T-helper 1 cell treated with Interleukin-12 subunit alpha and Interleukin-12 subunit beta and Interleukin-4 antibody, amounts not matched to agents 30 μg/mL and 1 μg/mL, for 36 hours (primary cell): Measurements from ENCODE around the gene CRX.
A peak's percentile ranks its signal among the peaks of the same experiment; 100 is the strongest.
"Not testable (repeated sequence)": the region's sequence is repeated elsewhere in the genome, so short reads cannot be mapped to it uniquely, and the experiment has no call there.

Source experiments
- H3K27ac Mint-ChIP-seq: one replicate; pipeline ENCODE4 v1.8.0; 2021; ENCODE audit warnings: mild to moderate bottlenecking, mixed read lengths
- H3K27me3 Mint-ChIP-seq: one replicate; pipeline ENCODE4 v1.8.0; 2021; ENCODE audit warnings: low read depth, mixed read lengths
- H3K36me3 Mint-ChIP-seq: one replicate; pipeline ENCODE4 v1.8.0; 2021; ENCODE audit warnings: low read depth, mixed read lengths
- H3K4me1 Mint-ChIP-seq: one replicate; pipeline ENCODE4 v1.8.0; 2021; ENCODE audit warnings: low read depth, mixed read lengths
- H3K4me3 Mint-ChIP-seq: one replicate; pipeline ENCODE4 v1.8.0; 2021; ENCODE audit warnings: mild to moderate bottlenecking, moderate library complexity, mixed read lengths
- H3K9me3 Mint-ChIP-seq: one replicate; pipeline ENCODE4 v1.8.0; 2021; ENCODE audit warnings: mixed read lengths

Gene CRX

GRCh38 chr19:47820410-47820809, 1.3 kb upstream of the CRX start:
- Mint-ChIP-seq H3K36me3 (no peaks in the 10 kb centered on the region), H3K4me3 (no peak overlapping the region), H3K27me3 (peaks cover 20% of the 10 kb centered on the region), H3K4me1 (no peaks in the 10 kb centered on the region), H3K27ac (no peak overlapping the region), H3K9me3 (no peaks in the 10 kb centered on the region)

- Mint-ChIP-seq H3K27ac (no peak overlapping the region), H3K36me3 (no peaks in the 10 kb centered on the region), H3K4me3 (no peak overlapping the region), H3K4me1 (no peaks in the 10 kb centered on the region), H3K9me3 (no peaks in the 10 kb centered on the region), H3K27me3 (peaks cover 17% of the 10 kb centered on the region)
These were observed 2.7 kb downstream of the CRX start for GRCh38 chr19:47824396-47824795.

GRCh38 chr19:47826800-47827199, 5.1 kb downstream of the CRX start:
- Mint-ChIP-seq H3K36me3 (no peaks in the 10 kb centered on the region), H3K27ac (no peak overlapping the region), H3K27me3 (peaks cover 5% of the 10 kb centered on the region), H3K4me1 (no peaks in the 10 kb centered on the region), H3K4me3 (no peak overlapping the region), H3K9me3 (no peaks in the 10 kb centered on the region)

GRCh38 chr19:47832723-47833122, 11.0 kb downstream of the CRX start:
- H3K36me3 Mint-ChIP-seq: no peaks in the 10 kb centered on the region

GRCh38 chr19:47836038-47836437, 14.3 kb downstream of the CRX start:
- Mint-ChIP-seq H3K27me3 (no peaks in the 10 kb centered on the region), H3K4me3 (no peak overlapping the region), H3K4me1 (no peaks in the 10 kb centered on the region), H3K27ac (no peak overlapping the region), H3K9me3 (no peaks in the 10 kb centered on the region), H3K36me3 (no peaks in the 10 kb centered on the region)

More at GRCh38 chr19:47832723-47833122, 11.0 kb downstream of the CRX start:
- no peaks in the 10 kb centered on the region for H3K9me3 Mint-ChIP-seq
- H3K27ac Mint-ChIP-seq: no peak overlapping the region
- no peaks in the 10 kb centered on the region for H3K4me1 Mint-ChIP-seq
- no peaks in the 10 kb centered on the region for H3K27me3 Mint-ChIP-seq
- H3K4me3 Mint-ChIP-seq: no peak overlapping the region

- H3K4me1 Mint-ChIP-seq: no peaks in the 10 kb centered on the region
- no peaks in the 10 kb centered on the region for H3K9me3 Mint-ChIP-seq
- no peaks in the 10 kb centered on the region for H3K36me3 Mint-ChIP-seq
- H3K27me3 Mint-ChIP-seq: no peaks in the 10 kb centered on the region
- H3K27ac Mint-ChIP-seq: no peak overlapping the region
- no peak overlapping the region for H3K4me3 Mint-ChIP-seq
These were observed 17.7 kb downstream of the CRX start for GRCh38 chr19:47839411-47839810.

- Mint-ChIP-seq H3K27me3 (no peaks in the 10 kb centered on the region), H3K4me3 (no peak overlapping the region), H3K27ac (no peak overlapping the region), H3K36me3 (no peaks in the 10 kb centered on the region), H3K9me3 (no peaks in the 10 kb centered on the region), H3K4me1 (no peaks in the 10 kb centered on the region)
These were observed 18.2 kb downstream of the CRX start for GRCh38 chr19:47839913-47840312.

- no peaks in the 10 kb centered on the region for H3K4me1 Mint-ChIP-seq
- no peaks in the 10 kb centered on the region for H3K36me3 Mint-ChIP-seq
- H3K9me3 Mint-ChIP-seq: no peaks in the 10 kb centered on the region
- no peak overlapping the region for H3K27ac Mint-ChIP-seq
- H3K4me3 Mint-ChIP-seq: no peak overlapping the region
- H3K27me3 Mint-ChIP-seq: no peaks in the 10 kb centered on the region
These were observed 21.2 kb downstream of the CRX start for GRCh38 chr19:47842941-47843340.

GRCh38 chr19:47848425-47848822, 26.7 kb downstream of the CRX start:
- no peaks in the 10 kb centered on the region for H3K36me3 Mint-ChIP-seq
- peak overlapping the region; percentile 55 for H3K27ac Mint-ChIP-seq
- H3K4me3 Mint-ChIP-seq: no peak overlapping the region
- no peaks in the 10 kb centered on the region for H3K9me3 Mint-ChIP-seq
- peaks cover 6% of the 10 kb centered on the region for H3K4me1 Mint-ChIP-seq
- H3K27me3 Mint-ChIP-seq: peaks cover 35% of the 10 kb centered on the region

GRCh38 chr19:47848823-47849473, 27.2 kb downstream of the CRX start:
- H3K4me1 Mint-ChIP-seq: peaks cover 6% of the 10 kb centered on the region
- H3K36me3 Mint-ChIP-seq: no peaks in the 10 kb centered on the region
- no peaks in the 10 kb centered on the region for H3K9me3 Mint-ChIP-seq
- H3K4me3 Mint-ChIP-seq: no peak overlapping the region
- peaks cover 35% of the 10 kb centered on the region for H3K27me3 Mint-ChIP-seq
- no peak overlapping the region for H3K27ac Mint-ChIP-seq

- Mint-ChIP-seq H3K4me1 (peaks cover 6% of the 10 kb centered on the region), H3K4me3 (no peak overlapping the region), H3K9me3 (no peaks in the 10 kb centered on the region), H3K27me3 (peaks cover 39% of the 10 kb centered on the region), H3K36me3 (no peaks in the 10 kb centered on the region), H3K27ac (no peak overlapping the region)
These were observed 31.3 kb downstream of the CRX start for GRCh38 chr19:47853003-47853402.

- no peak overlapping the region for H3K27ac Mint-ChIP-seq
- H3K27me3 Mint-ChIP-seq: peaks cover 28% of the 10 kb centered on the region
- no peaks in the 10 kb centered on the region for H3K36me3 Mint-ChIP-seq
- H3K9me3 Mint-ChIP-seq: no peaks in the 10 kb centered on the region
- no peak overlapping the region for H3K4me3 Mint-ChIP-seq
- H3K4me1 Mint-ChIP-seq: peaks cover 1% of the 10 kb centered on the region
These were observed 32.7 kb downstream of the CRX start for GRCh38 chr19:47854459-47854858.

GRCh38 chr19:47858231-47858630, 36.5 kb downstream of the CRX start:
- not testable (repeated sequence) for H3K27me3 Mint-ChIP-seq, H3K9me3 Mint-ChIP-seq, H3K4me1 Mint-ChIP-seq, H3K4me3 Mint-ChIP-seq, H3K36me3 Mint-ChIP-seq, H3K27ac Mint-ChIP-seq

GRCh38 chr19:47858646-47859285, 37.0 kb downstream of the CRX start, which contains the start of gene TPRX2:
Gene TPRX2 (plus strand): TSS chr19:47859235. CDS start chr19:47859247, 12 bp downstream.
- not testable (repeated sequence) for H3K4me3 Mint-ChIP-seq, H3K36me3 Mint-ChIP-seq, H3K27ac Mint-ChIP-seq, H3K9me3 Mint-ChIP-seq, H3K4me1 Mint-ChIP-seq
- peaks cover 14% of the 10 kb centered on the region for H3K27me3 Mint-ChIP-seq

GRCh38 chr19:47859838-47860237, 38.1 kb downstream of the CRX start:
- peaks cover 14% of the 10 kb centered on the region for H3K27me3 Mint-ChIP-seq
- not testable (repeated sequence) for H3K9me3 Mint-ChIP-seq, H3K4me3 Mint-ChIP-seq, H3K27ac Mint-ChIP-seq, H3K4me1 Mint-ChIP-seq, H3K36me3 Mint-ChIP-seq
